HTR-8/SVneo (cell line): ENCODE measurements around the gene DUS4L.
A peak's percentile ranks its signal among the peaks of the same experiment; 100 is the strongest.
"Not testable (repeated sequence)": the region's sequence is repeated elsewhere in the genome, so short reads cannot be mapped to it uniquely, and the experiment has no call there.

ENCODE experiments used
- DNase-seq: peaks from one replicate; pipeline ENCODE4 v3.0.0; 2011; ENCODE audit warnings: low spot score, mixed read lengths; ENCODE audit not compliant: insufficient read length
- FAIRE-seq: peaks from 2 replicates; lab custom pipeline; 2011; peaks lifted over from hg19 to GRCh38; lab: Jason Lieb, UNC

Gene DUS4L, protein sequence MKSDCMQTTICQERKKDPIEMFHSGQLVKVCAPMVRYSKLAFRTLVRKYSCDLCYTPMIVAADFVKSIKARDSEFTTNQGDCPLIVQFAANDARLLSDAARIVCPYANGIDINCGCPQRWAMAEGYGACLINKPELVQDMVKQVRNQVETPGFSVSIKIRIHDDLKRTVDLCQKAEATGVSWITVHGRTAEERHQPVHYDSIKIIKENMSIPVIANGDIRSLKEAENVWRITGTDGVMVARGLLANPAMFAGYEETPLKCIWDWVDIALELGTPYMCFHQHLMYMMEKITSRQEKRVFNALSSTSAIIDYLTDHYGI

DNA sequence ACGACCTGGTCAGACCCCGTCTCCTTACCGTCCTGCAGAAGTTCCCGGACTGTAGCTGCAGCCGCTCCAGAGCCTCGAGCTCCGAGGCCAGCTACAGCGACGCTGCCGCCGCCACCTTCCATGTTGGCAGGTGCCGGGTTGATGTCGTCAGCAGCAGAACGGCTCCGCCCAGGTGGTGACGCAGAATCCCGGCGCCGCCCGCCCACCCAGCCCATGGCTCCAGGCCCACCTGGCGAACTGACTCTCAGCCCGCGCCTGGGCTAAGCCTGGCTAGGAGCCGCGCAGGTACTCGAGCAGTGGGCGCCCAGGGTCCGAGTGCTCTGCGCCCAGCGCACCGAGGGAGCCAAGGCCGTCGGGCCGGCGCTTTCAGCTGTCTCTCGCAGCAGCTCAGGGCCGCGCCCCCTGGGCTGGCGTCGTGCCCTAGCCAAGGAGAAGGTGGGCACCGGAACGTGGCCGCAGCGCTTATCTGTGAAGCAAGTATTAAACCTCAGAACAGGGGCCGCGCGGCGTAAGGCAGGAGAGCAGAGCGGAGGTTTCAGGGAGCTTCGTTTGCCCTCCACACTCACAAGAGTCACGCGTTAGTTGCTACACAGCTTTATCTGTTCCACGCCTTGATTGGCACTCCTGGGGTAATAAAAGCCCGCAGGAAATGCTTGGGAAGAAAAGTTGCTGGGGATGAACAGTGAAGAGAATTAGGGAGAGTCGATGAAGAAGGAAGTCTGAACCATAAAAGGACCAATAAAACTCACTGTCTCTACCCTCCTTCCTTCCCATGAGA, at the start of gene DUS4L, which contains the start of gene COG5:
TSS of gene DUS4L (plus strand) at position 197 of the 778 bp plus-strand sequence. CDS start 3,100 bp downstream, outside the sequence.
TSS of gene COG5 (minus strand) at position 146 of the 778 bp plus-strand sequence. CDS start at position 122, 24 bp downstream.
- peak; percentile 20 for FAIRE-seq

DNA sequence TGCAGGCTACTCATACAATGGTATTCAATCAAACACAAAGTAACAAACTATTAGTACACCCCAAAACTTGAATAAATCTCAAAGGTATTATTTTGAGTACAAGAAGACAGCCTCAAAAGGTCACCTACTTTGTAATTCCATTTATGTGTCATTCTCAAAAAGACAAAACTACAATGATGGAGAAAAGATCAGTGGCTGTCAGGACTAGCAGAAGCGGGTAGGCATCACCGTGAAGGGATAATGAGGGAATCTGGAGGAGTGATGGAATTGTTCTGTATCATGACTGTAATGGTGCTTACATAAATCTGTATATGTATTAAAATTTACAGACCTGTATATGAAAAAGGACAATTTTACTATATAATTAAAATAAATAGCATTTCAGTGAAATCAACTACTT, 37.1 kb upstream of the DUS4L start:
- DNase-seq (no peak), FAIRE-seq (no peak)

More for the DNA sequence above, at the start of gene DUS4L, which contains the start of gene COG5:
- DNase-seq: peak; percentile 69

DNA sequence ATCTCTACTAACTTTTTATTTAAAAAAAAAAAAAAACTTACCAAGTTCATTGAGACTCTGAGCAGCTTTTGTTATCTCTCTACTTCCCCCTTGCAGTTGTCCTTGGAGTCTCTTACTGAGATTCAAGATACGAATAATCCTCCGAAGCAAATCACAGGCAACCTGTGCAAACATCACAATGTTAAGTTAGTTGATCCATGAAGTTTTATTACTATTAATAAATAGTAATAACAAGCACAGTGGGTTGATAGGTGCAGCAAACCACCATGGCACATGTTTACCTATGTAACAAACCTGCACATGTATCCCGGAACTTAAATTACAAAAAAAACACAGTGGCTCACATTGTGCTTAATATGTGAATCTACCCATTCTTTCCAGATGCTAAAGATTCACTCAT, 36.6 kb upstream of the DUS4L start:
- no peak for FAIRE-seq
- DNase-seq: no peak

DNA sequence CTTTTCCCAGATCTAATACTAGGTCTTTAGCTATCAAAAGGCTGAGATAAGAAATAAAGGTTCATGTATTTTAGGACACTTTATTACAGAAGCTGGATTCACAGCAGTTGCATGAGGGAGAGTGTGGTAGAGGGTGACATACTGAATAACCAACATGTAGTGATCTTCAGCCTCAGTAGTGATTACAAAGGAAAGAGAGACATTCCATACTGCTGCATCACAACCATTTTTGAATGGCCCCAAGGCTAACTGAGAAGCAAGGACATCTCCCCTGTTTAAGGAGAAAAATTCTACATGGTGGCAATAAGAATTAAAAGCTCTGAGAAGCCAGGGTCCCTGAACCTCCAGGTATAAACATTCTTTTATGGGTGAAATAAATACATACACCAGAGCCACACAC, 35.3 kb upstream of the DUS4L start:
- FAIRE-seq (no peak), DNase-seq (peak; percentile 5)

DNA sequence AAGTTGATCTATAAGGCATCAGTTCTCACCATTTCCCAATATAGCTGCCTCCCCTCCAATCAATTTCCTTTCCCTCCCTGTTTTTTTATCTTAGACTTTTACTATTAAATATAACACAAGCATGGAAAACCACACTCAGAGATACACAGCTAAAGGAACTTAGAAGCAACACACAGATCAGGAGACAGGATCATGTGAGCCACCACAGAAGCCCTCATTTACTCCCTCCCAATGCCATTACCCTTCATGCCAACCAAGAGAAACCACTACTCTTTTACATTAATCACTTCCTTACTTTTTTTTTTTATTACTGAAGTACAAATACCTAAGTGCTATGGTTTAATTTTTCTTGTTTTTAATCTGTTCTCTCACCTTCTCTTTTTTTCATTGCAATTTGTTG, 33.0 kb upstream of the DUS4L start:
- FAIRE-seq (no peak), DNase-seq (no peak)

DNA sequence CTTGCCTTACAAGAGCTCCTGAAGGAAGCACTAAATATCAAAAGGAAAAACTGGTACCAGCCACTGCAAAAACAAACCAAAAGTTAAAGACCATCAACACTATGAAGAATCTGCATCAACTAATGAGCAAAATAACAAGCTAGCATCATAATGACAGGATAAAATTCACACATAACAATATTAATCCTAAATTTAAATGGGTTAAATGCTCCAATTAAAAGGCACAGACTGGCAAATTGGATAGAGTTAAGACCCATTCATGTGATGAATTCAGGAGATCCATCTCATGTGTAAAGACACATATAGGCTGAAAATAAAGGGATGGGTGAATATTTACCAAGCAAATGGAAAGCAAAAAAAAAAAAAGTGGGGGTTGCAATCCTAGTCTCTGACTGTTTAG, 29.6 kb upstream of the DUS4L start:
- DNase-seq (no peak), FAIRE-seq (no peak)

DNA sequence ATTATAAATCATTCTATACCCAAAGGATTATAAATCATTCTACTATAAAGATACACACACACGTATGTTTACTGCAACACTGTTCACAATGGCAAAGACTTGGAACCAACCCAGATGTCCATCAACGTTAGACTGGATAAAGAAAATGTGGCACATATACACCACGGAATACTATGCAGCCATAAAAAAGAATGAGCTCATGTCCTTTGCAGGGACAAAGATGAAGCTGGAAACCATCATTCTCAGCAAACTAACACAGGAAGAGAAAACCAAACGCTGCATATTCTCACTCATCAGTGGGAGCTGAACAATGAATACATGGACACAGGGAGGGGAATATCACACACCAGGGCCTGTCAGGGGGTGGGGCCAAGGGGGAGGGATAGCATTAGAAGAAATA, 26.5 kb upstream of the DUS4L start:
- FAIRE-seq, DNase-seq: not testable (repeated sequence)

DNA sequence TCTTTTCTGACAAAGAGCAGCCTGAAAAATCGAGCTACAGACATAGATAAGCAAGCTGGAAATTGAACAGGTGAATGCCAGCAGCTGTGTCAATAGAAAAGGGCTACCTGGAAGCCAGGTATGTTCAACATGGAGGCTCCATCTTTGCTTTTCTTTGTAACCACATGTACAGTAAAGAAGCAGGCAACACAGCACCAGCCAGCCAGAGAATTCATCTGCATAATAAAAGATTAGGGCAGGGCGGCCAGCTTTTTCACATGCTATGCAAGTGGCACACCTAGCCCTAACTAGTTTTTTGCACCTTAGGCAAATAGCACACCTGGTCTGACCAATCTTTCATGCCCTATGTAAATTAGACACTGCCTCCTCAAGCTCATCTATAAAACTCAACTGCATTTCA, 25.8 kb upstream of the DUS4L start:
- no peak for DNase-seq

DNA sequence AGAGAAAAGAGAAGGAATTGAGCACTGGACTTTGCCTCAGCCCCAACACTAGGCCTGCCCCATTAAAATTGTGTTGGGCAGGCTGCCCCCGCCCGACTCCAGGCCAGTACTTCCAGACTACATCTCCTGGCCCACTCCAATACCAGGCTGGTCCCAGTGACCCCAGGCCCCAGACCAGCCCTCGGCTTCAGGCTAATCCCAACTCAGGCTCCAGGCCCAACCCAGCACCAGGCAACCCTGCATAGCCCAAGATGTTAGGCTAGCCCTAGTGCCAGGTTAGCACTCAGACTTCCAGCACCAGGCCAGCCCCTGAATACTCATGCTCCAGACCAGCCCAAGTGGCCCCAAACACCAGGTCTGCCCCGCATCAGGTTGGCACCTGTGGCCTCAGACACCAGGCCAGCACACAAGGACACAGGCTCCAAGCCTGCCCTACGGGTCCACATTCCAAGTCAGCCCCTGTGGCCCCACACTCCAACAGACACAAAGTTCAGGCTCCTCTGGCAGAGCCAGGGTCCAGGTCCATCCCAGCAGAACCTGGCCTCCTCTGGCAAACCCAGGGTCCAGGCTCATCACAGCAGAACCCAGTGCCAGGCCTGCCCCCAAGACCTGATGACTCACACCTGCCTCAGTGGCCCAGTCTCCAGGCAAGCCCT, 20.3 kb upstream of the DUS4L start:
- no peak for FAIRE-seq
- no peak for DNase-seq

More for the DNA sequence above, 25.8 kb upstream of the DUS4L start:
- FAIRE-seq: no peak

DNA sequence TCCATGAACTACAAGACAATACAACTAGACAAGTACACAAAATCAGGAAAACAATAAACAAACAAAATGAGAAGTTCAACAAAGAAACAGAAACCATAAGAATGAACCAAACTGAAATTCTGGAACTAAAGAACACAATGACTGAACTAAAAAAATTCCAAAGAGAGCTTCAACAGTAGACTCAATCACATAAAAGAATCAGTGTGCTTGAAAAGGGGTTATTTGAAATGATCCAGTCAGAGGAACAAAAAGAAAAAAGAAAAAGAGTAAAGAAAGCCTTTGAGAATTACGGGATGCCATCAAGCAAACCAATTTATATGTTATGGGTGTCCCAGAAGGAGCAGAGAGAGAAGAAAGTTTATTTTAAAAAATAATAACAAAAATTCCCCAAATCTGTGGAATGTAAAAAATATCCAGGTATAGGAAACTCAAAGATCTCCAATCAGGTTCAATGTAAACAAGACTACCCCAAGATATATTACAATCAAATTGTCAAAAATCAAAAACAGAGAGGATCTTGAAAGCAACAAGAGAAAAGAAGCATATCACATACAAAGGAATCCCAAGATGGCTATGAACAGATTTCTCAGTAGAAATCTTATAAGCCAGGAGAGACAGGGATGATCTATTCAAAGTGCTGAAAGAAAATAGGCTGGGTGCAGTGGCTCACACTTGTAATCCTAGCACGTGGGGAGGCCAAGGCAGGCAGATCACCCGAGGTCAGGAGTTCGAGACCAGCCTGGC, 18.8 kb upstream of the DUS4L start:
- FAIRE-seq (no peak), DNase-seq (no peak)

DNA sequence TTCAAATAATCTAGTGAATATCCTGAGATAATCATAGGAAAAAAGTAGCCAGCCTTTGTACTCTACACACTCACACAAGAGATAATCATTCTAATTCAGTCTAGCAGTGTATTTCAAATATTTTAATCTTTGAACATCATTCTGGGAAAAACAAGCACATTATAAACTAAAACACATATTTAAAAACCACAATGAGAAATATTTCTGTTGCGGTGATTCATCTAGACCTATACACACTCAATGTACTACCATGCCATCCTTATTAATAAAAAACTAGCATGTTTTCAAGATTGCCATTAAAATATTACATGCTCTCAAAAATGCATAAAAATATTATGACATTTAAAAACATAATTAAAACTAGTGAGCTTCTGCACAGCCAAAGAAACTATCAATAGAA, 11.8 kb upstream of the DUS4L start:
- DNase-seq: no peak
- FAIRE-seq: no peak

DNA sequence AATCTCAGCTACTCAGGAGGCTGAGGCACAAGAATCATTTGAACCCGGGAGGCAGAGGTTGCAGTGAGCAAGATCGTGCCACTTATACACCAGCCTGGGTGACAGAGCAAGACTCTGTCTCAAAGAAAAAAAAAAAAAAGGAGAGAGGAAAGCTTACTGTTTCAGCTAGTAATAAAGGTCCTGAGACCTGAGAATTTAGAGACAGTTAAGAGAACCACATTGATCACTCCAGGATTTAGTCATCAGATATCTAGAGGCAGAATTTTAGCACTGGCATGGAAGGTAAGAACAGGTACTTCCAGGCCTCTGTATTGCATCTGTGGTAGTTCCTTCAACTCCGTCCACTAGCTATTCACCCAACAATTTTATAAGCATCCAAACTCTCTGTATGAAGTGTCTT, 7.9 kb upstream of the DUS4L start:
- no peak for DNase-seq
- no peak for FAIRE-seq

DNA sequence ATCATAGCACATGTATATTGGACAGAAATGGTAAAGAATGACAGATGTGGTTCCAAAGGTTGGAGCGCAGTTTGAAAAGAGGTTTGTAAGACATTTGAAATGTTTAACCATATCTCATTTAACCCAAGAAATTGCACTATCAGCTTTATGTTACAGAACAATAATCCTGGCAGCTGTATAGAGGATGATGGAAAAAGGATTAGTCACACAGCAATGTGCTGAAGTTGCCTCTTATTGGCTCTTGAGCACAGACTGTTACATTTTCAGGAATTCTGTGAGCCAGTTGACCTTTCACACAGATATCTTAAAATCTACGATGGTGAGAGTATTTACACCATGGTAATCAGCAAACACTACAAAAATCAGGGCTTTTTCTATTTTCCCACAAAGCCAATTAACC, 3.9 kb upstream of the DUS4L start:
- FAIRE-seq (no peak), DNase-seq (no peak)

DNA sequence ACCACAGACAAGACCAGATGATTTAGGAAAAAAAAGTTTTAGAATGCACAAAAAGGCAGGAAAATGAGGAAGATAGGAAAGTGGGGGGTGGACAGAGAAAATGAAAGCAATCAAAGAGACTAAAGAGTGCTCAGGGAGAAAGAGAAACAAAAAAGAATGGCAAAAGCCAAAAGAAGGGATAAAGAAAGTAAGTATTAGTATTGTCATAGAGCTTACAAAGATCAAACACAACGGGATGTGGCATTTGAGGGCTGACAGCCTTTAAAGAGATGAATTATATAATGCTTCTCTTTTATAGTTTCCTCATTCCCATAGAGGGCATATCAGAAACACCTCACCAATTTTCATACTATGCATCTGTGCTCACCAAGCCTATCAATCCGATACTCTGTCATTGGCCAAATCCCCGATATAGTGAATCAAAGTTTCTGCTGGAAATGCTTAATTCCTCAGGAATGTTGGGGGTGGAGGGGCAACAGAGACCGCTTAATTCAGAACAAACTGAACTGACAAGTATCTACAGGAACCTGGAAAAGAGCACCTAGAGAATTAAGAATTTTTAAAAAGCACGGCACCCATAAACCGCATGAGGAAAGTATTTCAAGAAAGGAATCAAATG, 2.8 kb upstream of the DUS4L start:
- FAIRE-seq: no peak
- no peak for DNase-seq

DNA sequence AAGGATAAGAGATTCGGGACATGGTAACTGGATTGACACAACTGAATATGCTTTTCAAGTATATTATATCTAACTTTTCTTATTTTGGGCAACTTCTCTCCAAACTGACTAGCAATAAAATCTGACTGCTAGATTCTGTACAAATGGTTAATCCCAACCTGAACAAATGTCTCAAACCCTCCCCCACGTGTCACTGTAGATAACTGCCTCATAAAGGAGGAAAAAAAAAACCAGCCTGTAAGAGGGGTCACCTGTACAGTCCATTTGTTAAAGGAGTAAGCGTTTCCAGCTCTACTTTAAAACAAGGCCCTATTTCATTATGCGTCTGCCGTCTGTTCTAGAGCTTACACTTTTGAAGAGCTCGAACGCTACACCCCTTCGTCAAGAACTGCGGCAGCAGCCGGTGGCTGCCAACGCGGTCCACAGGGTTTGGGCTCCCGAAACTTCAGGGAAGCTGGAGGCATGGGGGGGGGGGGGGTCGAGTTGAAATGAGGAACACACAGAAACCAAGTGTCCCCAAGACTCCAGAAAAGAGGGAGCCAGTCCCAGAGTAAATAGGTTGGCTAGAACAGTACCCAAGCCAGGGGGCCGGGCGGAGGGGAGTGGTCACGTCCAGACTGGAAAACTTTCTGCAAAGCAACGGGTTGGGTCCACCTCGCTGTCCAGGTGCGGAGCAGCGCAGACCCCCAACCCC, 543 bp upstream of the DUS4L start:
- DNase-seq: peak; percentile 24
- FAIRE-seq: no peak

DNA sequence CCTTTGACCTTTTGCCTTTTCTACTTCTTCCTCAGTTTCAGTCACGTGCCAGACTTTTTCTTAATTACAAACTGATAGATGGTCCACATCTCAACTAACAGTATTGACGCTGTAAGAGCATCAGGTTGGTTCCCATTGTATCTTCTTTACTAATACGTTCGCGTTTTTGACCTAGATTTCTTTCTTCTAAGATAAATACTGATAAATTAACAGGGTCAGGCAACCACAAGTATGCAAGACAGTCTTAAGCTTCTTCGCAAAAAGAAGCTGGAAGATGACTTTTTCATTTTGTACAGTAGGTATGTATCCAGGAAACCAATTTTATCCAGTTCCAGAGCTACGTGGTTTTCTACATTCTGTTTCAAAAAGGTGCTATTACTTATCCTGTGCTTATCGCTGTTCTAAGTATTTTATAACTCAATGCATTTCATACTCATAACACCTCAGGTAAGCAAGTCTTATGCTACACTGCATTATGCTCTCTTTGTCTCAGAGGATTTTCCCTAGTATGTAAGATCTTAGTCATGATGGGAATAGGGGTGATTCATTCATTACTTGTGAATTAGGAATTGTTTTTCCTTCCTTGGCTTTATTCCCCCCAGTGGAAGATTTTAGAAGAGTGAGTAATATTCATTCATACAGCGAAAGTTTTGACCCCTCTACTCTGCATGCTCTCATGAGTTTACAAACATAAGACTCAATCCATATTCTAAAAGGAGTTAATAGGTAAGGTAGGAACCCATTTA, 955 bp downstream of the DUS4L start:
- no peak for FAIRE-seq
- no peak for DNase-seq

DNA sequence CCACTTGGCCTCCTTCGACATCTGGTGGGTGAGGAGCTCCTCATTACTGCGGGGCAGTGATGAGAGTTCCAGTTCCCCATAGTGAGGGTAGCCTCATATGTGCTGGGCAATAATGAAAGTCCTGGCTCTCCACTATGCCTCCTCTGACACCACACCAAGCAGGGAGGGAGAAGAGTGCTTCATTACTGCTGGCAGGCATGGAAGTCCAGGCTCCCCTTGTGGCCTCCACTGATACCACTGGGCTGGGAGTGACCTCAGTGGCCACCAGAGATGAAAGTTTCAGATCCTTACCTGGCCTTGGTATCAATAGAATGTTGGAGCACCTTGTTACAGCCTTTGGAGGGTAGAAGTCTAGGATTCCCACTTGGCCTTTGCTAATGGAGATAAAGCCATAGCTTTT, 6.5 kb downstream of the DUS4L start:
- no peak for FAIRE-seq
- DNase-seq: no peak

DNA sequence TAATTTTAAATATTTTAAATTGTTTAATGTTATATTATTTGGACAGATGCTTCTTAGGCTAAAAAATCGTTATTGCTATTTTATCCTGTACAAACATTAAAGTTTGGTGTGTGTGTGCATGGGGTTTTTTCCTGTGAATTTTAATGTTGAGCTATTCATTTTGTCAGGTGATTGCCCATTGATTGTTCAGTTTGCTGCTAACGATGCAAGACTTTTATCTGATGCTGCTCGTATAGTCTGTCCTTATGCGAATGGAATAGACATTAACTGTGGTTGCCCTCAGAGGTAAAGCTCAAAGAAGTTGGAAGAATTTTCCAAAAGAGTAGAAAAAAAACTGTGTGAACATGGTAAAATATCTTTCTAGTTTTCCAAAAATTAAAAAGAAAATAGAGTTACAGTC, 9.8 kb downstream of the DUS4L start:
- DNase-seq (no peak), FAIRE-seq (no peak)

DNA sequence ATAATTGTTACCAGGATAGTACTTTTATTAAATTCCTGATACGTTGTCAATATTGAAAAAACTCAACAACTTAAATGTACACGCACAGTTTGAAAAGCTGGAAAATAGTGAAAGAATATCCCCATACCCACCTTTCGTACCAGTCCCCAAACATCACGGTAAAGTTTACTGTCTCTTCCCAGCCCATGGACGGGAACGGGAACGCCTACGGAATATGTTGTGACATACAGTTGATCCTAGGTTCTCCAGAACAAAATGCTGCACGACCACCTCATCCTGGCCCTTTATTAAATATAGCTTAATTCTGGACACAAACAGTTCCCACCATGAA, 15.7 kb downstream of the DUS4L start:
- DNase-seq: peak; percentile 14
- no peak for FAIRE-seq
